IMR-90 (cell line): ENCODE measurements around the gene CDK5R1. TPM values are rescaled to one million over a fixed set of nuclear protein-coding genes. Genes with fewer than 3 reads are reported as not detected.

Experiments used
- ATAC-seq: fragments of 200-7000 bp; cut with Tn5 transposase; 2 replicates; pipeline ENCODE4 v1.9.1; 2020; ENCODE audit warnings: low read depth, mild to moderate bottlenecking, moderate library complexity
- BruUV-seq: library from RNA; stranded (reverse); fragments of 400-500 nt; replicated peaks from 2 replicates; lab custom pipeline; 2021; lab: Mats Ljungman, UMichigan
- CTCF ChIA-PET: fragments of 300-600 bp; formaldehyde crosslinking; extraction: SDS; loops from one replicate; lab custom pipeline; 2021; ENCODE audit warnings: antibody characterized with exemption; lab: Yijun Ruan, JAX
- POLR2A ChIA-PET: fragments of 300-600 bp; sonication (Branson Sonifier 250); formaldehyde crosslinking; loops from one replicate; lab custom pipeline; 2022; ENCODE audit warnings: antibody characterized with exemption; ENCODE audit not compliant: unreplicated experiment; lab: Charles Lee
- DNase-seq: peaks from one replicate; pipeline ENCODE4 v3.0.0; 2013
- H2AFZ ChIP-seq: replicated peaks from 2 replicates; pipeline ENCODE3; 2013; ENCODE audit warnings: low read length, mild to moderate bottlenecking; ENCODE audit not compliant: poor library complexity
- H2AK5ac ChIP-seq: 2 replicates; pipeline ENCODE4 v1.6.1; 2013; ENCODE audit warnings: low read depth, low read length, inconsistent platforms
- H2AK9ac ChIP-seq: replicated peaks from 2 replicates; pipeline ENCODE3; 2013; ENCODE audit warnings: mild to moderate bottlenecking, low read depth, low read length, moderate library complexity; ENCODE audit not compliant: poor library complexity
- H2BK120ac ChIP-seq: 2 replicates; pipeline ENCODE4 v1.6.1; 2013; ENCODE audit warnings: low read depth, low read length, inconsistent platforms
- H2BK15ac ChIP-seq: 3 replicates; pipeline ENCODE4 v1.6.1; 2013; ENCODE audit warnings: low read depth, low read length, inconsistent platforms
- H2BK20ac ChIP-seq: 2 replicates; pipeline ENCODE4 v1.6.1; 2013; ENCODE audit warnings: low read depth, mild to moderate bottlenecking, inconsistent platforms, low read length, moderate library complexity
- H2BK5ac ChIP-seq: 2 replicates; pipeline ENCODE4 v1.6.1; 2013; ENCODE audit warnings: mild to moderate bottlenecking, low read depth, low read length, inconsistent platforms; ENCODE audit not compliant: poor library complexity, severe bottlenecking
- H3K14ac ChIP-seq: replicated peaks from 2 replicates; pipeline ENCODE4 v1.6.1; 2013; ENCODE audit warnings: low read depth, low read length, inconsistent platforms
- H3K18ac ChIP-seq: 2 replicates; pipeline ENCODE4 v1.6.1; 2013; ENCODE audit warnings: low read depth, low read length, control low read depth
- H3K23ac ChIP-seq: 2 replicates; pipeline ENCODE4 v1.6.1; 2013; ENCODE audit warnings: low read depth, low read length, inconsistent platforms
- H3K27ac ChIP-seq: 2 replicates; pipeline ENCODE4 v1.5.1; 2013; ENCODE audit warnings: mild to moderate bottlenecking, control low read depth, low read length; ENCODE audit not compliant: insufficient read depth
- H3K27me3 ChIP-seq: 2 replicates; pipeline ENCODE4 v1.6.1; 2013; ENCODE audit warnings: low read length; ENCODE audit not compliant: control insufficient read depth, insufficient read depth
- H3K36me3 ChIP-seq: 2 replicates; pipeline ENCODE4 v1.6.1; 2013; ENCODE audit warnings: low read length, mixed read lengths; ENCODE audit not compliant: control insufficient read depth, insufficient read depth
- H3K4ac ChIP-seq: 2 replicates; pipeline ENCODE4 v1.6.1; 2013; ENCODE audit warnings: low read depth, low read length, inconsistent platforms
- H3K4me1 ChIP-seq: 2 replicates; pipeline ENCODE4 v1.6.1; 2013; ENCODE audit warnings: low read length, mixed read lengths; ENCODE audit not compliant: control insufficient read depth, insufficient read depth
- H3K4me2 ChIP-seq: 2 replicates; pipeline ENCODE4 v1.6.1; 2013; ENCODE audit warnings: low read depth, mild to moderate bottlenecking, control low read depth, low read length, moderate library complexity
- H3K4me3 ChIP-seq: 2 replicates; pipeline ENCODE4 v1.5.1; 2013; ENCODE audit warnings: low read depth, mild to moderate bottlenecking, control low read depth, low read length, moderate library complexity; ENCODE audit not compliant: insufficient read depth
- H3K56ac ChIP-seq: 2 replicates; pipeline ENCODE4 v1.6.1; 2013; ENCODE audit warnings: low read length, inconsistent platforms; ENCODE audit not compliant: insufficient read depth; ENCODE audit errors: extremely low read depth
- H3K79me1 ChIP-seq, 2 experiments: 2 replicates each; pipeline ENCODE4 v1.6.1; 2013; ENCODE audit warnings: low read length in 2 of 2, inconsistent platforms in 1 of 2, low read depth in 1 of 2
- H3K9ac ChIP-seq: 2 replicates; pipeline ENCODE4 v1.6.1; 2013; ENCODE audit warnings: low read depth, low read length, control low read depth
- H3K9me1 ChIP-seq: 2 replicates; pipeline ENCODE4 v1.6.1; 2013; ENCODE audit warnings: low read length, inconsistent platforms; ENCODE audit not compliant: insufficient read depth
- H3K9me3 ChIP-seq: 2 replicates; pipeline ENCODE4 v1.6.1; 2013; ENCODE audit warnings: low read length; ENCODE audit not compliant: control insufficient read depth, insufficient read depth
- H4K20me1 ChIP-seq: 2 replicates; pipeline ENCODE4 v1.6.1; 2013; ENCODE audit warnings: low read length, inconsistent platforms; ENCODE audit not compliant: insufficient read depth
- H4K5ac ChIP-seq: 2 replicates; pipeline ENCODE4 v1.6.1; 2013; ENCODE audit warnings: mild to moderate bottlenecking, low read depth, low read length, control low read depth
- H4K8ac ChIP-seq, 2 experiments: 2 replicates each; pipeline ENCODE4 v1.6.1; 2013; ENCODE audit warnings: low read depth in 2 of 2, low read length in 2 of 2, control low read depth in 1 of 2, inconsistent platforms in 1 of 2
- H4K91ac ChIP-seq: 2 replicates; pipeline ENCODE4 v1.6.1; 2013; ENCODE audit warnings: low read depth, low read length, inconsistent platforms; ENCODE audit not compliant: insufficient read depth
- BHLHE40 ChIP-seq: fragments of 150-350 bp; IDR thresholded peaks from 2 replicates; pipeline ENCODE4 v1.6.1; 2016; ENCODE audit warnings: mild to moderate bottlenecking, low read depth, low read length
- CEBPB ChIP-seq: IDR thresholded peaks from 2 replicates; pipeline ENCODE4 v1.6.1; 2012; ENCODE audit warnings: low read depth, low read length, improper control_type of control experiment
- CTCF ChIP-seq: conservative IDR thresholded peaks from 2 replicates; pipeline ENCODE4 v1.5.1; 2012; ENCODE audit warnings: mild to moderate bottlenecking, low read depth, low read length, improper control_type of control experiment
- FOS ChIP-seq: fragments of 150-350 bp; IDR thresholded peaks from 2 replicates; pipeline ENCODE4 v1.6.1; 2016; ENCODE audit warnings: low read depth, low read length
- MAFK ChIP-seq: IDR thresholded peaks from 2 replicates; pipeline ENCODE4 v1.6.1; 2012; ENCODE audit warnings: low read depth, low read length, improper control_type of control experiment
- RAD21 ChIP-seq: IDR thresholded peaks from 2 replicates; pipeline ENCODE4 v1.6.1; 2012; ENCODE audit warnings: low read length, improper control_type of control experiment
- RFX5 ChIP-seq: IDR thresholded peaks from 2 replicates; pipeline ENCODE4 v1.8.0; 2012; ENCODE audit warnings: low read depth, mild to moderate bottlenecking, low read length, moderate library complexity
- WGBS, 2 experiments: methylation state at CpG; one replicate each; pipeline versions ENCODE4 v1.1.5 to v1.1.7; 2013; ENCODE audit warnings: missing lambda C conversion rate in 2 of 2; ENCODE audit not compliant: insufficient read length in 1 of 2; ENCODE audit errors: extremely low coverage in 2 of 2; 5-methylcytosine and 5-hydroxymethylcytosine counted together
- dilution Hi-C: fragments of 300-500 bp; cut with HindIII; formaldehyde crosslinking; loops from one replicate; pipeline ENCODE4 v1.14.3; 2018; ENCODE audit warnings: low sequenced_read_pairs; ENCODE audit not compliant: unreplicated experiment
- in situ Hi-C: fragments of 300-500 bp; cut with MboI; formaldehyde crosslinking; loops from 3 replicates; pipeline ENCODE4 v1.14.3; 2019; ENCODE audit warnings: low sequenced_read_pairs, inconsistent platforms, mixed read lengths
- intact Hi-C: fragments of 100-400 bp; cut with micrococcal nuclease; formaldehyde crosslinking; loops from 2 replicates; pipeline ENCODE4 v1.10.0; 2022
- polyA plus RNA-seq, 3 experiments: library from polyadenylated mRNA; depleted of rRNA; stranded (reverse); fragments of >200 nt; gene quantifications; 2 replicates each; pipeline ENCODE4 v1.2.3, GENCODE V29; 2012; ENCODE audit warnings: low replicate concordance in 1 of 3
- total RNA-seq: library from RNA; depleted of rRNA; stranded (reverse); fragments of >200 nt; gene quantifications from 2 replicates; pipeline ENCODE4 v1.2.3, GENCODE V29; 2012
- TF ChIP-seq, protein P1 (sequence below): fragments of 150-350 bp; IDR thresholded peaks from 2 replicates; pipeline ENCODE4 v1.6.1; 2017; ENCODE audit warnings: mild to moderate bottlenecking, antibody characterized with exemption, low read length, low read depth

CDK5R1 gene
- total and polyA plus RNA-seq, 2 of the 4 experiments (the other 2 are of a cell fraction), result 0.36 to 0.74 TPM

- H3K4ac ChIP-seq, result no peak overlapping the region
- in situ Hi-C loops, result loop anchor here (25.0 kb wide), 1 partner anchor 275 kb away; no protein-coding TSS in a partner anchor
- H3K14ac ChIP-seq, result no peak overlapping the region
- ChIA-PET CTCF (interaction anchor here (0.6 to 0.8 kb wide), 2 partner anchors 171 to 227 kb away, joined by 3 to 6 read pairs; no protein-coding TSS in a partner anchor), POLR2A (no interaction called here)
- H2AFZ ChIP-seq, result peak overlapping the region; percentile 89
- peaks cover 2% of the 10 kb centered on the region; the same call in 1 of the 2 replicates for H3K36me3 ChIP-seq
- H3K27me3 ChIP-seq, result no peaks in the 10 kb centered on the region
- peak overlapping the region; percentile 38; the same call in 1 of the 2 replicates for H3K23ac ChIP-seq
- no peak overlapping the region for H2BK15ac ChIP-seq
- peaks cover 4% of the 10 kb centered on the region; the same call in 1 of the 2 replicates for H4K20me1 ChIP-seq
- no peak overlapping the region for H3K9ac ChIP-seq
- no peaks in the 10 kb centered on the region for H3K9me3 ChIP-seq
- WGBS, 2 experiments, result 29% methylated on average over 19 of the region's 59 CpGs; no CpG with 5 or more reads in 1 of the 2 experiments
- no peak overlapping the region for H2BK5ac ChIP-seq
- H2BK20ac ChIP-seq, result no peak overlapping the region
- dilution Hi-C loops, result no loop called here
- peaks cover 10% of the 10 kb centered on the region for H3K9me1 ChIP-seq
- peaks cover 0 to 6% of the 10 kb centered on the region in 2 experiments; a peak in 2 of 4 replicates for H3K79me1 ChIP-seq
- H3K4me2 ChIP-seq, result peak overlapping the region; percentile 93
- H2AK9ac ChIP-seq, result peak overlapping the region; percentile 63
- no peak for ATAC-seq
- H2BK120ac ChIP-seq, result no peak overlapping the region
- H4K8ac ChIP-seq, result no peak overlapping the region
- H2AK5ac ChIP-seq, result peak overlapping the region; percentile 15; the same call in 1 of the 2 replicates
- no peak overlapping the region for H4K5ac ChIP-seq
- H4K91ac ChIP-seq, result no peak overlapping the region
- peak overlapping the region; percentile 91 for H3K4me3 ChIP-seq
- BruUV-seq, result no TSS peak
- H3K18ac ChIP-seq, result no peak overlapping the region
- no peak for DNase-seq
- H3K27ac ChIP-seq, result no peak overlapping the region
- no peak overlapping the region for H3K56ac ChIP-seq
- no peak for TF ChIP-seq FOS
- TF ChIP-seq, protein P1, sequence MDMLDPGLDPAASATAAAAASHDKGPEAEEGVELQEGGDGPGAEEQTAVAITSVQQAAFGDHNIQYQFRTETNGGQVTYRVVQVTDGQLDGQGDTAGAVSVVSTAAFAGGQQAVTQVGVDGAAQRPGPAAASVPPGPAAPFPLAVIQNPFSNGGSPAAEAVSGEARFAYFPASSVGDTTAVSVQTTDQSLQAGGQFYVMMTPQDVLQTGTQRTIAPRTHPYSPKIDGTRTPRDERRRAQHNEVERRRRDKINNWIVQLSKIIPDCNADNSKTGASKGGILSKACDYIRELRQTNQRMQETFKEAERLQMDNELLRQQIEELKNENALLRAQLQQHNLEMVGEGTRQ, result no peak
- no peak for TF ChIP-seq RAD21
- no peak for TF ChIP-seq CTCF
- TF ChIP-seq CEBPB, result no peak
- TF ChIP-seq BHLHE40, result no peak
- no peak for TF ChIP-seq MAFK
- no peak for TF ChIP-seq RFX5
- intact Hi-C loops, result loop anchor here (5.0 kb wide), 1 partner anchor 170 kb away; no protein-coding TSS in a partner anchor
- H3K4me1 ChIP-seq, result peaks cover 6% of the 10 kb centered on the region; the same call in 1 of the 2 replicates
Observed at GRCh38 chr17:32487473-32488176, 832 bp downstream of the CDK5R1 start.
